ENCODE results near the gene KIF26B.

The KIF26B gene

GRCh38 chr1:245153081-245153551, 1.7 kb upstream of the KIF26B start:
- DNase-seq, result peak; percentile 76
- peaks cover 2% of the 10 kb centered on the region for H3K4me1 ChIP-seq (ENCODE audit: control insufficient read depth, low read depth, low read length)
- H3K27me3 ChIP-seq (ENCODE audit: insufficient read depth, low read length, poor library complexity), result peaks cover 17% of the 10 kb centered on the region
- no peak overlapping the region for H2AK5ac ChIP-seq (ENCODE audit: low read length)
- H4K8ac ChIP-seq (ENCODE audit: low read depth, low read length), result no peak overlapping the region
- H3K9ac ChIP-seq (ENCODE audit: low read length), result no peak overlapping the region
- no peak overlapping the region for H3K18ac ChIP-seq (ENCODE audit: low read length)
- no peak overlapping the region for H2BK120ac ChIP-seq (ENCODE audit: low read depth, low read length)
- no peak overlapping the region for H3K4ac ChIP-seq (ENCODE audit: low read depth, low read length)
- no peak overlapping the region for H3K27ac ChIP-seq (ENCODE audit: low read depth, low read length)
- no peak overlapping the region for H2BK5ac ChIP-seq (ENCODE audit: low read length)
- H3K36me3 ChIP-seq (ENCODE audit: control insufficient read depth, insufficient read depth, low read length), result no peaks in the 10 kb centered on the region
- H4K5ac ChIP-seq (ENCODE audit: low read length), result no peak overlapping the region
- H3K79me2 ChIP-seq (ENCODE audit: control insufficient read depth, insufficient read depth, low read length), result no peaks in the 10 kb centered on the region
- H3K4me2 ChIP-seq (ENCODE audit: low read length), result peak overlapping the region; percentile 58
- H2BK15ac ChIP-seq (replicated peaks; ENCODE audit: low read depth), result no peak overlapping the region
- H3K79me1 ChIP-seq (ENCODE audit: low read length), result no peaks in the 10 kb centered on the region
- no peak overlapping the region for H3K23ac ChIP-seq (ENCODE audit: low read length)
- H3K56ac ChIP-seq (ENCODE audit: low read length), result peak overlapping the region; percentile 29
- no CpG with 5 or more reads among the region's 29 CpGs for WGBS (ENCODE audit: extremely low coverage, insufficient coverage, low lambda C conversion rate)
- H3K4me3 ChIP-seq (ENCODE audit: low read length), result no peak overlapping the region

- Histone ChIP-seq H3K4me1 (ENCODE audit: control insufficient read depth, low read depth, low read length) (peaks cover 2% of the 10 kb centered on the region), H4K5ac (ENCODE audit: low read length) (no peak overlapping the region), H2BK5ac (ENCODE audit: low read length) (no peak overlapping the region), H2BK120ac (ENCODE audit: low read depth, low read length) (no peak overlapping the region), H3K4me3 (ENCODE audit: low read length) (no peak overlapping the region), H4K8ac (ENCODE audit: low read depth, low read length) (no peak overlapping the region), H3K79me2 (ENCODE audit: control insufficient read depth, insufficient read depth, low read length) (no peaks in the 10 kb centered on the region), H3K56ac (ENCODE audit: low read length) (peak overlapping the region; percentile 70), H3K18ac (ENCODE audit: low read length) (peak overlapping the region; percentile 39), H3K27ac (ENCODE audit: low read depth, low read length) (no peak overlapping the region), H2BK15ac (replicated peaks; ENCODE audit: low read depth) (no peak overlapping the region), H3K79me1 (ENCODE audit: low read length) (no peaks in the 10 kb centered on the region), H3K23ac (ENCODE audit: low read length) (no peak overlapping the region), H2AK5ac (ENCODE audit: low read length) (no peak overlapping the region), H3K27me3 (ENCODE audit: insufficient read depth, low read length, poor library complexity) (peaks cover 17% of the 10 kb centered on the region), H3K9ac (ENCODE audit: low read length) (peak overlapping the region; percentile 28), H3K4me2 (ENCODE audit: low read length) (peak overlapping the region; percentile 58), H3K4ac (ENCODE audit: low read depth, low read length) (no peak overlapping the region), H3K36me3 (ENCODE audit: control insufficient read depth, insufficient read depth, low read length) (no peaks in the 10 kb centered on the region)
- no CpG with 5 or more reads among the region's 76 CpGs for WGBS (ENCODE audit: extremely low coverage, insufficient coverage, low lambda C conversion rate)
- peak; percentile 22 for DNase-seq
Measured at GRCh38 chr1:245153552-245154428, 995 bp upstream of the KIF26B start.

- Histone ChIP-seq H4K5ac (ENCODE audit: low read length) (no peak overlapping the region), H3K56ac (ENCODE audit: low read length) (peak overlapping the region; percentile 76), H3K9ac (ENCODE audit: low read length) (peak overlapping the region; percentile 66), H3K4ac (ENCODE audit: low read depth, low read length) (no peak overlapping the region), H3K36me3 (ENCODE audit: control insufficient read depth, insufficient read depth, low read length) (no peaks in the 10 kb centered on the region), H2BK120ac (ENCODE audit: low read depth, low read length) (no peak overlapping the region), H2BK15ac (replicated peaks; ENCODE audit: low read depth) (no peak overlapping the region), H3K4me3 (ENCODE audit: low read length) (peak overlapping the region; percentile 50), H3K79me1 (ENCODE audit: low read length) (no peaks in the 10 kb centered on the region), H3K4me2 (ENCODE audit: low read length) (peak overlapping the region; percentile 58), H4K8ac (ENCODE audit: low read depth, low read length) (no peak overlapping the region), H3K79me2 (ENCODE audit: control insufficient read depth, insufficient read depth, low read length) (no peaks in the 10 kb centered on the region), H3K18ac (ENCODE audit: low read length) (no peak overlapping the region), H2BK5ac (ENCODE audit: low read length) (no peak overlapping the region), H3K23ac (ENCODE audit: low read length) (no peak overlapping the region), H3K27ac (ENCODE audit: low read depth, low read length) (no peak overlapping the region), H3K4me1 (ENCODE audit: control insufficient read depth, low read depth, low read length) (peaks cover 2% of the 10 kb centered on the region), H2AK5ac (ENCODE audit: low read length) (no peak overlapping the region), H3K27me3 (ENCODE audit: insufficient read depth, low read length, poor library complexity) (peaks cover 17% of the 10 kb centered on the region)
- DNase-seq, result peak; percentile 69
- no CpG with 5 or more reads among the region's 57 CpGs for WGBS (ENCODE audit: extremely low coverage, insufficient coverage, low lambda C conversion rate)
Measured at GRCh38 chr1:245155272-245156040, 671 bp downstream of the KIF26B start.

GRCh38 chr1:245156041-245156735, 1.4 kb downstream of the KIF26B start:
- peak; percentile 89 for DNase-seq
- H3K4ac ChIP-seq (ENCODE audit: low read depth, low read length), result no peak overlapping the region
- H3K79me1 ChIP-seq (ENCODE audit: low read length), result no peaks in the 10 kb centered on the region
- H2AK5ac ChIP-seq (ENCODE audit: low read length), result no peak overlapping the region
- no peak overlapping the region for H3K27ac ChIP-seq (ENCODE audit: low read depth, low read length)
- H3K4me2 ChIP-seq (ENCODE audit: low read length), result peak overlapping the region; percentile 77
- H3K18ac ChIP-seq (ENCODE audit: low read length), result no peak overlapping the region
- H2BK15ac ChIP-seq (replicated peaks; ENCODE audit: low read depth), result no peak overlapping the region
- no peak overlapping the region for H4K5ac ChIP-seq (ENCODE audit: low read length)
- H3K4me1 ChIP-seq (ENCODE audit: control insufficient read depth, low read depth, low read length), result peaks cover 2% of the 10 kb centered on the region
- peak overlapping the region; percentile 50 for H3K4me3 ChIP-seq (ENCODE audit: low read length)
- H3K23ac ChIP-seq (ENCODE audit: low read length), result no peak overlapping the region
- no peaks in the 10 kb centered on the region for H3K36me3 ChIP-seq (ENCODE audit: control insufficient read depth, insufficient read depth, low read length)
- WGBS (ENCODE audit: extremely low coverage, insufficient coverage, low lambda C conversion rate), result no CpG with 5 or more reads among the region's 74 CpGs
- H3K9ac ChIP-seq (ENCODE audit: low read length), result peak overlapping the region; percentile 78
- H3K27me3 ChIP-seq (ENCODE audit: insufficient read depth, low read length, poor library complexity), result peaks cover 17% of the 10 kb centered on the region
- no peak overlapping the region for H4K8ac ChIP-seq (ENCODE audit: low read depth, low read length)
- H3K56ac ChIP-seq (ENCODE audit: low read length), result peak overlapping the region; percentile 89
- H2BK5ac ChIP-seq (ENCODE audit: low read length), result no peak overlapping the region
- no peaks in the 10 kb centered on the region for H3K79me2 ChIP-seq (ENCODE audit: control insufficient read depth, insufficient read depth, low read length)
- no peak overlapping the region for H2BK120ac ChIP-seq (ENCODE audit: low read depth, low read length)

GRCh38 chr1:245156736-245157505, 2.1 kb downstream of the KIF26B start:
- WGBS (ENCODE audit: extremely low coverage, insufficient coverage, low lambda C conversion rate), result no CpG with 5 or more reads among the region's 44 CpGs
- no peak overlapping the region for H2BK15ac ChIP-seq (replicated peaks; ENCODE audit: low read depth)
- H3K27ac ChIP-seq (ENCODE audit: low read depth, low read length), result peak overlapping the region; percentile 85
- H3K79me1 ChIP-seq (ENCODE audit: low read length), result no peaks in the 10 kb centered on the region
- peak overlapping the region; percentile 89 for H3K56ac ChIP-seq (ENCODE audit: low read length)
- H4K5ac ChIP-seq (ENCODE audit: low read length), result no peak overlapping the region
- peaks cover 17% of the 10 kb centered on the region for H3K27me3 ChIP-seq (ENCODE audit: insufficient read depth, low read length, poor library complexity)
- no peaks in the 10 kb centered on the region for H3K36me3 ChIP-seq (ENCODE audit: control insufficient read depth, insufficient read depth, low read length)
- H3K4me3 ChIP-seq (ENCODE audit: low read length), result peak overlapping the region; percentile 53
- H2BK120ac ChIP-seq (ENCODE audit: low read depth, low read length), result no peak overlapping the region
- H3K23ac ChIP-seq (ENCODE audit: low read length), result peak overlapping the region; percentile 80
- H3K79me2 ChIP-seq (ENCODE audit: control insufficient read depth, insufficient read depth, low read length), result no peaks in the 10 kb centered on the region
- peak; percentile 75 for DNase-seq
- H3K18ac ChIP-seq (ENCODE audit: low read length), result peak overlapping the region; percentile 81
- peak overlapping the region; percentile 78 for H3K9ac ChIP-seq (ENCODE audit: low read length)
- no peak overlapping the region for H3K4ac ChIP-seq (ENCODE audit: low read depth, low read length)
- H4K8ac ChIP-seq (ENCODE audit: low read depth, low read length), result no peak overlapping the region
- peaks cover 2% of the 10 kb centered on the region for H3K4me1 ChIP-seq (ENCODE audit: control insufficient read depth, low read depth, low read length)
- H2BK5ac ChIP-seq (ENCODE audit: low read length), result peak overlapping the region; percentile 55
- H3K4me2 ChIP-seq (ENCODE audit: low read length), result peak overlapping the region; percentile 77
- H2AK5ac ChIP-seq (ENCODE audit: low read length), result no peak overlapping the region

All from mesendoderm (in vitro differentiated cells).